Esophagus muscularis mucosa (tissue), 4 donors: ENCODE measurements around the gene RFX7.

Experiments used
- CTCF ChIP-seq, 3 experiments: fragments of 200-600 bp in 2 of 3; fragments of 450-650 bp in 1 of 3; sonication (generic) in 2 of 3; IDR thresholded peaks; one replicate each; pipeline ENCODE4 v1.5.1; 2017 to 2019; ENCODE audit warnings: antibody characterized with exemption in 3 of 3, mild to moderate bottlenecking in 2 of 3, moderate library complexity in 1 of 3
- EP300 ChIP-seq: sonication (generic); formaldehyde crosslinking; IDR thresholded peaks from one replicate; pipeline ENCODE4 v1.6.1; 2017; ENCODE audit warnings: antibody characterized with exemption
- POLR2A ChIP-seq: fragments of 450-650 bp; IDR thresholded peaks from one replicate; pipeline ENCODE4 v1.6.1; 2017; ENCODE audit warnings: antibody characterized with exemption, moderate library complexity, mild to moderate bottlenecking, low read depth
- POLR2AphosphoS5 ChIP-seq, 2 donors: sonication (generic); formaldehyde crosslinking; IDR thresholded peaks; one replicate each; pipeline ENCODE4 v1.6.1; 2017; ENCODE audit warnings: antibody characterized with exemption in 2 of 2

DNA sequence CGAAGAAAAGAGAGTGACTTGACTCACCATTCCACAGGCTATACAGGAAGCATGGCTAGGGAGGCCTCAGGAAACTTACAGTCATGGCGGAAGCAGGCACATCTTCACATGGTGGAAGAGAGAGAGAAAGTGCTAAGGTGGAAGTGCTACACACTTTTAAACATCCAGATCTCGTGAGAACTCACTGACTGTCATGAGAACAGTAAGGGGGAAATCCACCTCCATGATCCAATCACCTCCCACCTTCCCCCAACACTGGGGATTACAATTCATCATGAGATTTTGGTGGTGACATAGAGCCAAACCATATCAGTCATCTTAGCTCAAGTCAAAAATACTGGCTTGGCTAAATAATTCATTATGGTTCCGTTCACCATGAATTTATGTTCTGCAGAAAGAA, 205.0 kb downstream of the RFX7 start:
- TF ChIP-seq POLR2A: no peak
- TF ChIP-seq CTCF (IDR thresholded peaks at IDR 0.05): no peak
- TF ChIP-seq POLR2AphosphoS5 (IDR thresholded peaks at IDR 0.05): no peak
- no peak for TF ChIP-seq EP300
